Gastrocnemius medialis (tissue), 4 donors: ENCODE measurements around the gene CTTNBP2. TPM values are rescaled to one million over a fixed set of nuclear protein-coding genes. Genes with fewer than 3 reads are reported as not detected.

Experiments used
- ATAC-seq, 2 donors: fragments of 150-250 bp; one replicate each; pipeline ENCODE4 v1.9.1; 2016
- DNase-seq, 2 donors: peaks; one replicate each; pipeline ENCODE4 v3.0.0-alpha.2; 2019
- H3K27ac ChIP-seq, 4 donors: fragments of 200-600 bp; sonication (generic); 1 replicate in 1 of 4; 2 replicates in 3 of 4; pipeline ENCODE4 v1.5.1; 2016 to 2018; ENCODE audit warnings: mild to moderate bottlenecking in 2 of 4, moderate library complexity in 1 of 4
- H3K27me3 ChIP-seq, 3 donors: fragments of 200-600 bp; sonication (generic) in 2 of 3; 1 replicate in 1 of 3; 2 replicates in 2 of 3; pipeline versions ENCODE4 v1.5.1 to v1.6.0; 2016 to 2019; ENCODE audit warnings: mild to moderate bottlenecking in 1 of 3, moderate library complexity in 1 of 3
- H3K36me3 ChIP-seq, 2 donors: fragments of 200-600 bp; sonication (generic) in 1 of 2; one replicate each; pipeline ENCODE4 v1.5.1; 2017 to 2018
- H3K4me1 ChIP-seq, 2 donors: fragments of 200-600 bp; sonication (generic) in 1 of 2; one replicate each; pipeline ENCODE4 v1.5.1; 2016 to 2017; ENCODE audit warnings: mild to moderate bottlenecking in 2 of 2
- H3K4me3 ChIP-seq, 4 donors: fragments of 200-600 bp; sonication (generic) in 3 of 4; 1 replicate in 1 of 4; 2 replicates in 3 of 4; pipeline ENCODE4 v1.5.1; 2016 to 2019; ENCODE audit warnings: mild to moderate bottlenecking in 2 of 4
- H3K9me3 ChIP-seq, 3 donors: fragments of 200-600 bp; sonication (generic) in 2 of 3; 1 replicate in 1 of 3; 2 replicates in 2 of 3; pipeline ENCODE4 v1.5.1; 2016 to 2019
- POLR2A ChIP-seq, 2 donors: fragments of 450-650 bp; IDR thresholded peaks; one replicate each; pipeline ENCODE4 v1.6.1; 2017; ENCODE audit warnings: antibody characterized with exemption in 2 of 2, mild to moderate bottlenecking in 2 of 2, moderate library complexity in 2 of 2
- in situ Hi-C, 4 donors: fragments of 200-750 bp; cut with MboI; loops; one replicate each; pipeline versions ENCODE4 v1.15.0 to v1.8.0; 2017; ENCODE audit warnings: low sequenced_read_pairs in 4 of 4
- intact Hi-C: fragments of 100-400 bp; cut with DNase I; formaldehyde crosslinking; loops from one replicate; pipeline ENCODE4 v1.15.1; 2023; ENCODE audit warnings: low total_unique reads
- total RNA-seq, 4 donors: library from RNA; depleted of rRNA; stranded (reverse); fragments of >200 nt; gene quantifications; one replicate each; pipeline versions ENCODE4 v1.1.0 to v1.2.3, GENCODE V29; 2016
- TF ChIP-seq, protein P1 (sequence below), 5 experiments: fragments of 450-650 bp in 3 of 5; fragments of 200-600 bp in 2 of 5; sonication (generic) in 2 of 5; IDR thresholded peaks in 4 of 5; conservative IDR thresholded peaks in 1 of 5; 1 replicate in 4 of 5; 2 replicates in 1 of 5; pipeline ENCODE4 v1.5.1; 2016 to 2019; ENCODE audit warnings: antibody characterized with exemption in 5 of 5, mild to moderate bottlenecking in 3 of 5, moderate library complexity in 3 of 5

CTTNBP2 gene
- total RNA-seq, 4 donors from 2014 or later = 0.49 to 1.8 (median 1.5) TPM

DNA sequence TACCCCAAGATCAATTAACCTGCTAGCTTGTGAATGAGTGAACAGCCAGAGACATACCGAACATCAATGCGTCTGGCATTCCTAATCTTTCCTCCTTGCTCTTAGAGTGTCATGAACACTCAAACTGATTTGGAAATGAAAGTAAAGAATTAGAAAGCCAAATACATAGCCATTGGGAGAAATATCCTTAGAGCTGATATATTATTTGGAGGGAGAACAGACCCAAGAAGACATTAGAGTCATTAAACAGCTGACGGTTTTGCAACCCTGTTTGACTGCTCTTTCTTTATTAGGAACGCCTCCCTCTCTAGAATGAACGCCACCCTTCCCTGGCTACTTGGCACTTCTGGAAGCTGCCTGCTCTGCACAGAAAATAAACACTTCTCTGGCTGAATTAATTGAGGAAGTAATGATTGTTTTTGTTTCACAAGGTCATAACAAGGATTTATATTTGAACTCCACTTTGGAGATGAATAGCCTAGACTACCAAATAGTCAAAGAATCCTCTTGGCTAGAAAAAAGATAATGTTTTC, 42.8 kb downstream of the CTTNBP2 start:
- in situ Hi-C loops (no loop called here), intact Hi-C loops (no loop called here)
- ATAC-seq (no peak), DNase-seq (peak; percentile 4 to 14)
- Histone ChIP-seq H3K4me1 (no peaks in the 10 kb centered on the region), H3K4me3 (no peak overlapping the region), H3K9me3 (no peaks in the 10 kb centered on the region), H3K36me3 (no peaks in the 10 kb centered on the region), H3K27me3 (no peaks in the 10 kb centered on the region), H3K27ac (no peak overlapping the region)
- TF ChIP-seq, protein P1, sequence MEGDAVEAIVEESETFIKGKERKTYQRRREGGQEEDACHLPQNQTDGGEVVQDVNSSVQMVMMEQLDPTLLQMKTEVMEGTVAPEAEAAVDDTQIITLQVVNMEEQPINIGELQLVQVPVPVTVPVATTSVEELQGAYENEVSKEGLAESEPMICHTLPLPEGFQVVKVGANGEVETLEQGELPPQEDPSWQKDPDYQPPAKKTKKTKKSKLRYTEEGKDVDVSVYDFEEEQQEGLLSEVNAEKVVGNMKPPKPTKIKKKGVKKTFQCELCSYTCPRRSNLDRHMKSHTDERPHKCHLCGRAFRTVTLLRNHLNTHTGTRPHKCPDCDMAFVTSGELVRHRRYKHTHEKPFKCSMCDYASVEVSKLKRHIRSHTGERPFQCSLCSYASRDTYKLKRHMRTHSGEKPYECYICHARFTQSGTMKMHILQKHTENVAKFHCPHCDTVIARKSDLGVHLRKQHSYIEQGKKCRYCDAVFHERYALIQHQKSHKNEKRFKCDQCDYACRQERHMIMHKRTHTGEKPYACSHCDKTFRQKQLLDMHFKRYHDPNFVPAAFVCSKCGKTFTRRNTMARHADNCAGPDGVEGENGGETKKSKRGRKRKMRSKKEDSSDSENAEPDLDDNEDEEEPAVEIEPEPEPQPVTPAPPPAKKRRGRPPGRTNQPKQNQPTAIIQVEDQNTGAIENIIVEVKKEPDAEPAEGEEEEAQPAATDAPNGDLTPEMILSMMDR (IDR thresholded peaks at IDR 0.05 in 4 of 5, conservative IDR thresholded peaks at IDR 0.05 in 1 of 5) = no peak
- no peak for TF ChIP-seq POLR2A (IDR thresholded peaks at IDR 0.05)

DNA sequence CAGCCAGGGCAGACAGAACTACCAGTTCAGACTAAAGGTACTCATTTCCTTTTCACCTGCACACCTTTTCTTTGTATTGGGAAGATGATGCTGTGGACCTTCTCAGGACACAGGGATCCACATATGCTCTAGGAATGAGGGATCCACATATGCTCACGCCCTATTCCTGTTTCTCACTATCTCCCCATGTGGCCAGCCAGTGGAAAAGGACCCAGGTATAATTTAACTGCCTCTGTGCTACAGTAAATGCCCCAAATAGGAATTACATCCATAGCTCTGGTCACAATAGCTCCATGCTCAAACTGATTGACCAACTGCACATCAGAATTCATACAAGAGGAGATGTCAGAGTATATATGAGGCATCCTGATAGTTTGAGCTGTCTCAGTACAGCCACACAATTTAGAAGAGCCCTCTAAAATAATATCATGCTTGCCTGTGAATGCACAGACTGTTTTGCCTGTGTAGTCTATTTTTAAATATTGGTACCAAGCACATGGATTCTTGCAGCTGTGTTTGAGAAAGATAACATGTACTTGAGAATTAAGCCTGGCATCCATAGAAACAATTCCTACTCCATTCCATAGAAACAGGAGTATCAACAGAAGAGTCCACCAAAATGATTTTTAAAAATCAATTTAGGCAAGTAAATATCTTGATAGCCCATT, 43.7 kb downstream of the CTTNBP2 start:
- ATAC-seq (no peak), DNase-seq (no peak)
- intact Hi-C loops (no loop called here), in situ Hi-C loops (no loop called here)
- no peak overlapping the region for H3K4me3 ChIP-seq
- no peaks in the 10 kb centered on the region for H3K36me3 ChIP-seq
- TF ChIP-seq POLR2A (IDR thresholded peaks at IDR 0.05) = no peak
- TF ChIP-seq, protein P1 (IDR thresholded peaks at IDR 0.05 in 4 of 5, conservative IDR thresholded peaks at IDR 0.05 in 1 of 5) = no peak
- no peaks in the 10 kb centered on the region for H3K9me3 ChIP-seq
- no peaks in the 10 kb centered on the region for H3K4me1 ChIP-seq
- H3K27ac ChIP-seq = no peak overlapping the region
- no peaks in the 10 kb centered on the region for H3K27me3 ChIP-seq

DNA sequence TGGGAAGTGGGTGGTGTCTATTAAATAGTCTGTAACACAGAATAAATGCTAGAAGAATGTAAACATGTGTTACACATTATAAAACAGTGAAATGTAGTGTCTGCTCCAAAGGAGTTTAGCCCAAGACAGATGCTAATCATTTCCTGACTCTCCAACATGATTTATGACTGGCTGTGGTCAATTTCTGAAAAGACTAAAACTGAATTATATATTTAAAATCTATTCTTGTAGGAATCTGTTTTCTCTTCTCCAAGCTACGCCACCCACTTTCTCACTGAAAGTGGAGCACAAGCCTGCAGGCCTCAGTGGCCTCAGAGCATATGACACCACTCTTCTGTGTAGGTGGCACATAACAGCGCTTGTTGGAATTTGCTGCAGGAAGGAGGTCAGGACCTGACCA, 44.4 kb downstream of the CTTNBP2 start:
- H3K4me3 ChIP-seq = no peak overlapping the region
- ATAC-seq = no peak
- no peaks in the 10 kb centered on the region for H3K9me3 ChIP-seq
- in situ Hi-C loops (no loop called here), intact Hi-C loops (no loop called here)
- H3K27me3 ChIP-seq = no peaks in the 10 kb centered on the region
- no peak overlapping the region for H3K27ac ChIP-seq
- no peaks in the 10 kb centered on the region for H3K4me1 ChIP-seq
- no peak for DNase-seq
- H3K36me3 ChIP-seq = no peaks in the 10 kb centered on the region
- TF ChIP-seq, protein P1 (IDR thresholded peaks at IDR 0.05 in 4 of 5, conservative IDR thresholded peaks at IDR 0.05 in 1 of 5) = no peak
- TF ChIP-seq POLR2A (IDR thresholded peaks at IDR 0.05) = no peak

- H3K27ac ChIP-seq = no peak overlapping the region
- H3K4me1 ChIP-seq = no peaks in the 10 kb centered on the region
These were observed 45.4 kb downstream of the CTTNBP2 start for GRCh38 chr7:117827862-117828261.

More at GRCh38 chr7:117827862-117828261, 45.4 kb downstream of the CTTNBP2 start:
- in situ Hi-C loops (no loop called here), intact Hi-C loops (no loop called here)
- DNase-seq (no peak), ATAC-seq (no peak)
- Histone ChIP-seq H3K9me3 (no peaks in the 10 kb centered on the region), H3K36me3 (no peaks in the 10 kb centered on the region), H3K4me3 (no peak overlapping the region), H3K27me3 (no peaks in the 10 kb centered on the region)
- TF ChIP-seq, protein P1 (IDR thresholded peaks at IDR 0.05 in 4 of 5, conservative IDR thresholded peaks at IDR 0.05 in 1 of 5) = no peak
- TF ChIP-seq POLR2A (IDR thresholded peaks at IDR 0.05) = no peak
